ENCODE measurements around the gene ATN1.

The ATN1 gene

DNA sequence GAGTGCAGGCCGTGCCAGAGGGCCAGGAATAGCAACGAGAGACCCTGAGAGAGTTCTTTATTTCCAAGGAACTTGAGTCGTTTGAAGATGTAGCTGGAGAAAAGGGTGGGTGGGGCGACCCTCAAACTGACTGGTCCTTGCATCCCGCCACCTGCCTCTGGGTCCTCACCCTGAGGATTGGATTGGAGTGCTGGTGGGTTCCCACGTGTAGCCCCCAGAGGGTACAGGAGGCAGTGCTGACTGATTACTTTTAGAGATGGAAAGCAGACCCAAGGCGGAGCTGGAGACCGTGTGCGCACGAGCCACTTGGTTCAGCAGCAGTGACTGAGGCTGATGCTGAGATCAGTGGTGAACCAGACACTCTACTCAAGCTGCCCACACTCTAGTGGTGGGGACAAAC, 49.9 kb downstream of the ATN1 start:
- DNase-seq: no peak

DNA sequence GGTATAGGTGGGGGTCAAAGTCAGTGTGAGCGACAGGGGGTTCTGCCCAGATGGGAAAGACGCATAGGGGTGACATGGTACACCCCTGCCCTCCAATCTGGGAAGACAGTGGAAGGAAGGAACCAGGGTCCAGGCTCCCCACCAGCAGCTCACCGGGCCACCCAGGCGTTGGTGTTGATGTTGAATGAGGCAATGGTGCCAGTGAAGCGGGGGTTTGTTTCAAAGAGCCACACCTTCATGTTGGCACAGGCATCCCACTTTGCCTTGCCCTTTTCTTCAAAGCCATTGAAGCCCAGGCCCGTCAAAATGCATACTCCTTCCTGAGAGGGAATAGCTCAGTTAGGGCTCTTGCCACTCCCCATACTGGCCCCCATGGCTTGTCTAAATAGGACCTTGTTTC, 50.4 kb downstream of the ATN1 start:
- no peak for DNase-seq

DNA sequence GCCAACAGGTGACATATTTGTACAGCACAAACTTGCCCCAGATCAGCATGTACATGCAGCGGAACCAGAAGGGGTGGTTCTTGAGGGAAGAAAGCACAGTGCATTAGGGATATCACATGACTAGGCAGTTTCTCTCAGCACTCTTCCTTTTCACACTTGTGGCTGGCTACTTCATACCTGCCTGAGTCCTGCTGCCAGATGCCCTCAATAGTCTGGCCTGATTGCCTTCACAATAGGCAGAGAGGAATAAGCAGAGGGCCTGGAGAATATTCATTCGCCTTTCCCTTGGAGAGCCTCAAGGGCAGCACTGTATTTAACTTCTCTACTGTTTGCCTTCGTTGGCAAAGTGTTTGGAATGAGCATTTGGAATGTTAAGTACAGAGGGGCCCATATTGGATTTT, 50.9 kb downstream of the ATN1 start:
- no peak for DNase-seq

DNA sequence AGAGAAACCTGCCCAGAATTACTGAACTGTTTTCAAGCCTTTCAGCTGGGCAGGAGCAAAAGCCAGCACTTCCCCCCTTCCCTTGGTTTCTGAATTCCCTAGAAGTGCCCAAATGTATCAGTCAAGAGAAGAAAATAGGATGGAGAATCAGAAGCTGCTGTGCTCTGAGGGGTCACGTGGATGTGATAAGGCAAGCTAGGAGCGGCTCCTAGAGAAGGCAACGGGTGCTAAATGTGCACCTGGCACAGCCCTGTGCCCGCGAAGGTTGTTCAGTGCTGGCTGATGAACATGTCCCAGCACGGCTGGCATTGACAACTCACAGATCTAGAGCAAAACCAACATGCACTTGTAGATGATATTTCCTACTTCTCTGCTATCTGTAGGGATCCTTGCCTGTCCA, 51.3 kb downstream of the ATN1 start:
- DNase-seq: no peak

DNA sequence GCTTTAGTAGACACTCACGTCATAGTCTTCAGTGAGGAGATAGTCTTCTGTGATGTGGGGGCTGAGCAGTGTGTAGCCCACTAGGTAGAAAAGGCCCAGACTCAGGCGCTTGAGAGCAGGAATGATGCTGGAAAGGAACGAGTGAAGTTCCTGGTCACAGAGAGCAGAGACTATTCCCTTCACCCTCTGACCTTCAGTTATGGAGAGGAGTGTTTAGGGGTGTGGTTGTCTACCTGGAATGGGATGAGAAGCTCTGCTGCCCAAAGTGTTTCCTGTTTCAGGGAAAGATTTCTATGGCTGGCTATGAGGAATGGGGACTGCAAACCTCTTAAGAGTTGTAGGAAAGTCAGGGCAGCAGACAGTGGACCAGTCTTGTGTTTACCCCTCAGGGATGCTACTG, 51.7 kb downstream of the ATN1 start:
- no peak for DNase-seq

DNA sequence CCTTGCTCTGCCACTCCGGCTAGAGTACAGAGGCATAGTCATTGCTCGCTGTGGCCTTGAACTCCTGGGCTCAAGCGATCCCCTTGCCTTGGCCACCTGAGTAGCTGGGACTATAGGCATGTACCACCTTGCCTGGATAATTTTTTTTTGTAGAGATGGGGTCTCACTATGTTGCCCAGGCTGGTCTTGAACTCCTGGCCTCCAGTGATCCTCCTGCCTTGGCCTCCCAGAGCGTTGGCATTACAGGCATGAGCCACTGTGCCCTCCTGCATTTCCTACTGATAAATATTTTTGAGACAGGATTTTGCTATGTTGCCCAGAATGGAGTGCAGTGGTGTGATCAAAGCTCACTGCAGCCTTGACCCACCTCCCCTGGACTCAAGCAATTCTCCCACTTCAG, 52.3 kb downstream of the ATN1 start:
- DNase-seq: no peak

DNA sequence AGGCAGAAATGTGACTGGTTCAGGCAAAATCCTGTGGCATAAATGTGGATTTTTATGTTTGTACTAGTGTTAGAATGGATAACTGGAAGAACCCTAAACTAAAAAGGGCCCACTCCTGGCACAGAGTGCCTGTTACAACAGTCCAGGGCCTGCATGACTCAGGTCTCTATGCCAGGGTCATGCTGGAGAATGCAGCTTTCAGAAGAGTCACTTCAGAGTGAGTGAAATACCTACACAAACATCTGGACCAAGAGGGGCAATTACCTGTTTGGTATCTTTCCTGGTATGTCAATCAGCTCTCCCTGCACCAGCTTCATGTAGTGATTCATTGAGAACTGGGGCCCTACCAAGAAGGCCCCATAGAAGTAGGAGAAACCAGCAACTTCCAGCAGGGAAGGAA, 53.0 kb downstream of the ATN1 start:
- no peak for DNase-seq

DNA sequence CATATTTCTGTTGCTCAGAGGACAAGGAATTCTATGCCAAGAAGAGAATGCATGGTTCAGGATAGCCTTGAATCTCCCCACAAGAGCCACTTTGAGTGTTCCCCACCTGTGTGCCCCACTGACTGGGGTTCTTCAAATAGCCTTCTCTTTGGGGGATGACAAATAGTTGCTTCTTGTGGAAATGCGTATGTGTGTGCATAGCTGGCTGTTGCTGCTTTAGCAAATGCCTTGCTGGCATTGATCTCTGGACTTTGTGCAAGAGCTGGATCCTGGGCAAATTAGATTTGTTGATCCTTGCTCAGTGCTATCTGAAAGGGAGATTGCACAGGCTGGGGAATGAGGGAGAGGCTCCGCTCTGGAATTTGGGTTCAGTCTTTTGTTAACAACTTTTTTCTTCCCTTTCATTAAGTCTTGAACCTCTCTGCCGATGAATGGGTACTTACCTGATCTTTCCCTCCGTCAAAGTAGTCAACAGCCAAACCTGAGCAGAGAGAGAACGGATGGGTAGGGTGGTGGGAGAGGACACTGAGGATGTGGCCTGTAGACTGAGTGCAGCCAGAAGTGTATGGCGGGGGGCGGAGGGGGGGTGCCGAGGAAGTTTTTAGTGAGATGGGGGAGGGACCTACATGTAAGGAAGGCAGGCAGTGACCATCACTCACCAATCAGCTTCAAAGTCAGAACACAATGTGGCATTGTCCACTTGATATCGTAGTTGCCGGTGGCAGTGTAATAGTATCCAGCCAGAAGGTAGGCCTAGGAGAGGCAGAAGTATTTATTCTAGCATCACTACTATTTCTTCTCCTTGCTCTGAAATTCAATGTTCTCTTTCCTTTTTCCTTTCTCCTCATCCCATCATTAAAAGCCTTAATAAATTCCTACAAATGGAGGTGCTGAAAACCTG, 53.6 kb downstream of the ATN1 start:
- no peak for DNase-seq

DNA sequence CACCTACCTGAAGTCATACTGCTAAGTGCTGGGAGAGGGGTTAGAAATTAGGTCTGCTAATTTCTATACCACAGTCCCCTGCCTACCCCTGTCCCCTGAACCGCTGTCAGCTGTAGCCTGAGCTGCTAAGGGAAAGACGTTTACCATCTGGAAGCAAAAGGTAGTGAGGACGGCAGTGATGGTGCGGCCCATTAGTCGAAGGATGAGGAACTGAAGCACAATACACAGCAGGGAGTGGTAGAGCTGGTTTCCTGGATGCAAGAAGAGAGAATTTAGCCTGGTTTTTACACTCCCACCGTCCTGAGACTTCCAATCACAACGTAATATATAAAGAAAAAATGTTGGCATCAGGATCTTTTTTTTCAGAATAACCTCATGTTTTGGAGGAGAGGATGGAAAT, 54.8 kb downstream of the ATN1 start:
- no peak for DNase-seq

DNA sequence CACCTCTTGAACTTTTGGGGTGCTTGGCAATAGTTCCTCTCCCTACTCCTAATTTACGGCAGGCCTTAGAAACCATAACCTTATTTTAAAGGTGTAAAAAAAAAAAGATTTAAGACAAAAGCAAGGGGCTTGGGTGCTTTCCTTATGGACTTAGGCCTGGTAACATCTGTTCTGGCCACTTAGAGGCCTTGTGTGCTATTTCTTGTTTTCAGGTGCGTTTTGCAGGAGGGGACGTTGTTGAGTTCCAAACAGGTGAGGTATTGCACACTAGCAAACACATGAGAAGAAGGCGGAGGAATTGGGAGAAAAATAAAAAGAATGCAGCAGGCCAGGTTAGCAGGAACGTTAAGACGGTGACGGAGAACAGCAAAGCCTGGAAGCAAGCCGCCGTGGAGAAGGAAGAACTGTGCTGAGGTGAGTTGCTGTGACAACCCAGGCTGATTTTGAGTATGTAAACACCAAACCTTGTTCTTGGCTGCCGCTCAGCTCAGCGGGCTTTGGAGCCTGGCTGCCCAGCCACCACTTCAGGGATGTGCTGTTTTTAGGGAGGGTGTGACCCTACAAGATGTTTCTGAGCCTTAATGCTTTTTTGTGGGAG, 60.3 kb downstream of the ATN1 start:
- DNase-seq: no peak
